PC-3 (cell line): ENCODE measurements around the gene STRN. TPM values are rescaled to one million over a fixed set of nuclear protein-coding genes. Genes with fewer than 3 reads are reported as not detected.

ENCODE experiments used
- ATAC-seq: fragments of 200-7000 bp; cut with Tn5 transposase; 2 replicates; pipeline ENCODE4 v1.9.1; 2020; ENCODE audit warnings: mild to moderate bottlenecking, moderate library complexity
- BruUV-seq: library from RNA; stranded (reverse); fragments of 400-500 nt; replicated peaks from 2 replicates; lab custom pipeline; 2021; lab: Mats Ljungman, UMichigan
- CTCF ChIA-PET: fragments of 300-600 bp; sonication (Branson Sonifier 250); formaldehyde crosslinking; loops from one replicate; lab custom pipeline; 2022; ENCODE audit warnings: antibody characterized with exemption; lab: Charles Lee
- POLR2A ChIA-PET: fragments of 300-600 bp; sonication (Branson Sonifier 250); formaldehyde crosslinking; loops from one replicate; lab custom pipeline; 2022; ENCODE audit warnings: antibody characterized with exemption; ENCODE audit not compliant: unreplicated experiment; lab: Charles Lee
- DNase-seq: peaks from one replicate; pipeline ENCODE4 v3.0.0-alpha.2; 2015
- H2AFZ ChIP-seq: fragments of 300-600 bp; sonication (generic); 2 replicates; pipeline ENCODE4 v1.6.0; 2016; ENCODE audit warnings: antibody characterized with exemption, low read length
- H3F3A ChIP-seq: fragments of 300-600 bp; sonication (generic); one replicate; pipeline ENCODE4 v1.6.0; 2017; ENCODE audit warnings: antibody characterized with exemption, low read length, control low read depth, mild to moderate bottlenecking; ENCODE audit not compliant: unreplicated experiment
- H3K27ac ChIP-seq: fragments of 300-600 bp; sonication (generic); 2 replicates; pipeline ENCODE4 v1.5.1; 2016; ENCODE audit warnings: mild to moderate bottlenecking, low read length
- H3K27me3 ChIP-seq: fragments of 300-600 bp; sonication (generic); 2 replicates; pipeline ENCODE4 v1.6.1; 2016; ENCODE audit warnings: low read length, mixed read lengths
- H3K36me3 ChIP-seq: fragments of 300-600 bp; sonication (generic); 2 replicates; pipeline ENCODE4 v1.6.1; 2016; ENCODE audit warnings: low read depth, mixed run types, low read length, mixed read lengths
- H3K4me1 ChIP-seq: fragments of 300-600 bp; sonication (generic); 2 replicates; pipeline ENCODE4 v1.5.1; 2016; ENCODE audit warnings: low read length; ENCODE audit not compliant: insufficient read depth
- H3K4me2 ChIP-seq: fragments of 300-600 bp; sonication (generic); 2 replicates; pipeline ENCODE4 v1.6.0; 2016; ENCODE audit warnings: low read length
- H3K4me3 ChIP-seq: fragments of 300-600 bp; sonication (generic); 2 replicates; pipeline ENCODE4 v1.5.1; 2016; ENCODE audit warnings: mild to moderate bottlenecking, low read length, mixed read lengths
- H3K79me2 ChIP-seq: fragments of 300-600 bp; sonication (generic); 2 replicates; pipeline ENCODE4 v1.6.1; 2017; ENCODE audit warnings: low read length, mixed read lengths
- H3K9ac ChIP-seq: fragments of 300-600 bp; sonication (generic); 2 replicates; pipeline ENCODE4 v1.6.0; 2016; ENCODE audit warnings: mild to moderate bottlenecking, low read length
- H3K9me2 ChIP-seq: fragments of 300-600 bp; sonication (generic); replicated peaks from 2 replicates; pipeline ENCODE4 v1.6.1; 2016; ENCODE audit warnings: mixed run types, low read length, mixed read lengths
- H3K9me3 ChIP-seq: fragments of 300-600 bp; sonication (generic); 2 replicates; pipeline ENCODE4 v1.6.1; 2016; ENCODE audit warnings: low read length, mixed read lengths
- H4K20me1 ChIP-seq: fragments of 300-600 bp; sonication (generic); 2 replicates; pipeline ENCODE4 v1.6.1; 2016; ENCODE audit warnings: low read length, mixed read lengths
- EZH2 ChIP-seq: fragments of 300-600 bp; sonication (generic); IDR thresholded peaks from one replicate; pipeline ENCODE4 v1.6.1; 2017; ENCODE audit warnings: antibody characterized with exemption, mild to moderate bottlenecking, low read length; ENCODE audit not compliant: unreplicated experiment
- EZH2phosphoT487 ChIP-seq: fragments of 300-600 bp; sonication (generic); IDR thresholded peaks from 2 replicates; pipeline ENCODE4 v1.6.1; 2018; ENCODE audit warnings: mild to moderate bottlenecking, antibody characterized with exemption, low read length, borderline replicate concordance
- intact Hi-C: fragments of 100-400 bp; cut with micrococcal nuclease; formaldehyde crosslinking; loops from 2 replicates; pipeline ENCODE4 v1.9.0; 2023
- total RNA-seq: library from RNA; depleted of rRNA; stranded (reverse); fragments of >200 nt; gene quantifications from 2 replicates; pipeline ENCODE4 v1.2.3, GENCODE V29; 2014
- TF ChIP-seq, protein P1 (sequence below): fragments of 300-600 bp; sonication (generic); conservative IDR thresholded peaks from 2 replicates; pipeline ENCODE4 v1.5.1; 2017; ENCODE audit warnings: antibody characterized with exemption, low read depth, mild to moderate bottlenecking, low read length

STRN gene
- total RNA-seq, 1 experiment from 2014 or later: 12.9 TPM

DNA sequence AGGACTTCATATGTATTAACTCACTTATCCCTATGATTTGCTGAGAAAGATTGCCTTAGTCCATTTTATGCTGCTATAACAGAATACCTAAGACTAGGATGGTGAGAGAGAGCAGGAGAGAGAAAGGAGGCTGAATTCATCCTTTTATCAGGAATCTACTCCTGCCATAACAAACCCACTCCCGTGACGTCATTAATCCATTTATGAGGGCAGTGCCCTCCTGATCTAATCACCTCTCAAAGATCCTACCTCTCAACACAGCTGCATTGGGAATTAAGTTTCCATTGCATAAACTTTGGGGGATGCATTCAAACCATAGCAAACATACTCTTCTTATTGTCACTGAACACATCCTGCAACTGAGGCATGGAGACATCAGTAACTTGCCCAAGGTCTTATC lies 147.8 kb downstream of the STRN start:
- Histone ChIP-seq H3K4me1 (no peaks in the 10 kb centered on the region), H3K36me3 (no peaks in the 10 kb centered on the region), H4K20me1 (no peaks in the 10 kb centered on the region), H3K9me3 (no peaks in the 10 kb centered on the region), H3F3A (no peaks in the 10 kb centered on the region), H3K79me2 (no peaks in the 10 kb centered on the region), H3K4me3 (no peak overlapping the region), H3K27ac (no peak overlapping the region), H3K27me3 (no peaks in the 10 kb centered on the region), H3K9ac (no peak overlapping the region), H2AFZ (no peak overlapping the region), H3K4me2 (no peak overlapping the region), H3K9me2 (no peaks in the 10 kb centered on the region)
- POLR2A ChIA-PET: no interaction called here
- no TSS peak for BruUV-seq
- intact Hi-C loops: no loop called here
- CTCF ChIA-PET: no interaction called here
- no peak for DNase-seq
- TF ChIP-seq EZH2: no peak
- no peak for TF ChIP-seq EZH2phosphoT487
- TF ChIP-seq, protein P1, sequence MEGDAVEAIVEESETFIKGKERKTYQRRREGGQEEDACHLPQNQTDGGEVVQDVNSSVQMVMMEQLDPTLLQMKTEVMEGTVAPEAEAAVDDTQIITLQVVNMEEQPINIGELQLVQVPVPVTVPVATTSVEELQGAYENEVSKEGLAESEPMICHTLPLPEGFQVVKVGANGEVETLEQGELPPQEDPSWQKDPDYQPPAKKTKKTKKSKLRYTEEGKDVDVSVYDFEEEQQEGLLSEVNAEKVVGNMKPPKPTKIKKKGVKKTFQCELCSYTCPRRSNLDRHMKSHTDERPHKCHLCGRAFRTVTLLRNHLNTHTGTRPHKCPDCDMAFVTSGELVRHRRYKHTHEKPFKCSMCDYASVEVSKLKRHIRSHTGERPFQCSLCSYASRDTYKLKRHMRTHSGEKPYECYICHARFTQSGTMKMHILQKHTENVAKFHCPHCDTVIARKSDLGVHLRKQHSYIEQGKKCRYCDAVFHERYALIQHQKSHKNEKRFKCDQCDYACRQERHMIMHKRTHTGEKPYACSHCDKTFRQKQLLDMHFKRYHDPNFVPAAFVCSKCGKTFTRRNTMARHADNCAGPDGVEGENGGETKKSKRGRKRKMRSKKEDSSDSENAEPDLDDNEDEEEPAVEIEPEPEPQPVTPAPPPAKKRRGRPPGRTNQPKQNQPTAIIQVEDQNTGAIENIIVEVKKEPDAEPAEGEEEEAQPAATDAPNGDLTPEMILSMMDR: no peak
- no peak for ATAC-seq

GRCh38 chr2:36812196-36812595 lies 154.1 kb downstream of the STRN start:
- no peaks in the 10 kb centered on the region for H3F3A ChIP-seq
- CTCF ChIA-PET: no interaction called here
- POLR2A ChIA-PET: no interaction called here
- no peak overlapping the region for H2AFZ ChIP-seq
- TF ChIP-seq EZH2phosphoT487 (no peak), EZH2 (no peak)
- TF ChIP-seq, protein P1: peak; percentile 44
- DNase-seq (peak; percentile 26), ATAC-seq (no peak)
- H3K9me2 ChIP-seq: no peaks in the 10 kb centered on the region
- H3K36me3 ChIP-seq: no peaks in the 10 kb centered on the region
- intact Hi-C loops: no loop called here
- H3K27ac ChIP-seq: no peak overlapping the region
- BruUV-seq: no TSS peak
- no peaks in the 10 kb centered on the region for H3K4me1 ChIP-seq
- H4K20me1 ChIP-seq: no peaks in the 10 kb centered on the region
- no peak overlapping the region for H3K4me3 ChIP-seq
- H3K79me2 ChIP-seq: no peaks in the 10 kb centered on the region
- no peak overlapping the region for H3K4me2 ChIP-seq
- no peak overlapping the region for H3K9ac ChIP-seq
- no peaks in the 10 kb centered on the region for H3K27me3 ChIP-seq
- H3K9me3 ChIP-seq: no peaks in the 10 kb centered on the region

- no TSS peak for BruUV-seq
- H3F3A ChIP-seq: no peaks in the 10 kb centered on the region
- no peaks in the 10 kb centered on the region for H3K9me2 ChIP-seq
- no peak overlapping the region for H3K4me3 ChIP-seq
- H3K4me1 ChIP-seq: no peaks in the 10 kb centered on the region
- no peak for DNase-seq
- no peaks in the 10 kb centered on the region for H4K20me1 ChIP-seq
- intact Hi-C loops: no loop called here
- TF ChIP-seq, protein P1: no peak
- TF ChIP-seq EZH2: no peak
- TF ChIP-seq EZH2phosphoT487: no peak
- H3K27me3 ChIP-seq: no peaks in the 10 kb centered on the region
- no peaks in the 10 kb centered on the region for H3K36me3 ChIP-seq
- H3K4me2 ChIP-seq: no peak overlapping the region
- ChIA-PET POLR2A (no interaction called here), CTCF (no interaction called here)
- no peak overlapping the region for H3K27ac ChIP-seq
- no peaks in the 10 kb centered on the region for H3K79me2 ChIP-seq
- H3K9me3 ChIP-seq: no peaks in the 10 kb centered on the region
- no peak for ATAC-seq
- H2AFZ ChIP-seq: no peak overlapping the region
- no peak overlapping the region for H3K9ac ChIP-seq
Measured at GRCh38 chr2:36811071-36811470, 155.3 kb downstream of the STRN start.
